ENCODE data around the gene FHIT.

FHIT gene

DNA sequence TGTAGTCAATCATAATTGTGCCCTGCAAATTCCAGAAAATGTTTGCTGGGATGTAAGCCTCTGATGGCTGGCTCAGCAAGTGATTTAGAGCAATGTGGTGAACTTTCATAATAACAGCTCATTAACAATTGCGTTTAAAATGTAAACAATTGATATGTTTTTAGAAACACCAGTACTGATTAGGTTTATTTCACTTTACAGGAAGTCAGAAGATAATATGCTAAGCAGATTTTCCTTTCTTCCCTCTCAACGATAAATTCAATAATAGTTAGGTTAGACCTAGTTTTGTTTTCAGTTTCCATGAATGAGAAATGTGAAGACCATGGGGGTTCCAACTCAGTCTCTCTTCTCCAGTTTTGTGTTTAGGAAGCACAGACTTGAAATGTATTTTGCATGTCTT lies 71.0 kb downstream of the FHIT start:
- no peak overlapping the region for H3K4me3 ChIP-seq (ENCODE audit: low read length)
- no peak for DNase-seq (ENCODE audit: low read depth, low spot score)

DNA sequence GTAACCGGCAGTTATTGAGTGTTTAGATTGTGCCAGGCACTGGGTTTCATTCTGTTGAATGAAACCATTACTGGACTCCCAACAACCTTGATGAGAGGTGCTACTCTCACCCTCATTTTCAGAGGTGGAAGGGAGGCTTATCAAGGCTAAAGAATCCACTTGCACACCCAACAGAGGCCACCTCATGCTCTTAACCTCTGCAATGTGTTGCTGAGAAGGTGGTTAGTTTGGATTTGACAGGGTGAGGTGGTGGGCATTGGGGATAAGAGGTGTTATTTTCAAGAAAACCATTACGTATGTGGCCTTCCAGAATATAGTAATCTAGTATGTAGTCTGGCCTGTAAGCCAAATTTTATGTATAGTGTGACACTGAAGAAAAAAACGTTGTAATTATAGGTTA lies 73.1 kb downstream of the FHIT start:
- no peak for DNase-seq (ENCODE audit: low read depth, low spot score)
- H3K4me3 ChIP-seq (ENCODE audit: low read length), result no peak overlapping the region

DNA sequence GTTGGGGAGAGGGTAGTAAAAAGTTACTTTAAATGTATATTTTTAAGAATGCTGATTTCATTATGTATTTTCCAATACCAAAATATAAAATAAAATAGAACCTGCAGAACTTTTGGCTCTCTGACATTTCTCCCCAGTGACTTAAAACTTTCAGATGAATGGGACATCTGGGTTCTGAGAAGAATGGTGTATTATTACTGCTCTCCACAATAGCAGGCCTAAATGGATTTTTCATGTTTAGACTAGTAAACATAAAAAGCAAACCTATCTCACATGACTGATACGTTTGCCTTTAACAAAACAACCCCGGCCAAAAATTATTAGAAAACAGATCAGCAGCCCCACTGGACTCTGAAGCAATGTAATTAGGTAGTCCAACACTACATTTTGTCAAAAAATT lies 73.8 kb downstream of the FHIT start:
- H3K4me3 ChIP-seq (ENCODE audit: low read length), result no peak overlapping the region

DNA sequence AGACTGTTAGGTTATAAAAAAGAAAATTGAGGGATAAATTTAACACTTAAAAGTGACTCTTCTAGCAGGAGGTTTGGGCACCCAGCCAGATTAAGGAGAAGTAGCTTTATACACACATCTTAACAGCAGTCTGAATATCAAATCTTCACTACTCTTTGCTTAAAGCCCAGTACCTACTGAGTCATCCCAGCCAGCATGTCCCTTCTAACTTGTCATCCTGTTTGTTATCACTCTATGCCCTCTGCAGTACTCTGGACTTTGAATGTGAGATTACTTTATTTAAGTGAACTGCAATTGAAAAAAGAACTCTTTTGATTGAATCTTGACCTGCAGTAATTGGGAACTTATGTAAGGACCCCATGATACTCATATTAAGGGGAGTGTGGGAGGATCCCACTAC lies 77.6 kb downstream of the FHIT start:
- DNase-seq (ENCODE audit: low read depth, low spot score), result no peak
- no peak overlapping the region for H3K4me3 ChIP-seq (ENCODE audit: low read length)

More for the DNA sequence above, 73.8 kb downstream of the FHIT start:
- no peak for DNase-seq (ENCODE audit: low read depth, low spot score)

GRCh38 chr3:61172684-61173083 lies 78.6 kb downstream of the FHIT start:
- no peak for DNase-seq (ENCODE audit: low read depth, low spot score)
- H3K4me3 ChIP-seq (ENCODE audit: low read length), result no peak overlapping the region

GRCh38 chr3:61172203-61172602 lies 79.0 kb downstream of the FHIT start:
- H3K4me3 ChIP-seq (ENCODE audit: low read length), result no peak overlapping the region
- no peak for DNase-seq (ENCODE audit: low read depth, low spot score)

DNA sequence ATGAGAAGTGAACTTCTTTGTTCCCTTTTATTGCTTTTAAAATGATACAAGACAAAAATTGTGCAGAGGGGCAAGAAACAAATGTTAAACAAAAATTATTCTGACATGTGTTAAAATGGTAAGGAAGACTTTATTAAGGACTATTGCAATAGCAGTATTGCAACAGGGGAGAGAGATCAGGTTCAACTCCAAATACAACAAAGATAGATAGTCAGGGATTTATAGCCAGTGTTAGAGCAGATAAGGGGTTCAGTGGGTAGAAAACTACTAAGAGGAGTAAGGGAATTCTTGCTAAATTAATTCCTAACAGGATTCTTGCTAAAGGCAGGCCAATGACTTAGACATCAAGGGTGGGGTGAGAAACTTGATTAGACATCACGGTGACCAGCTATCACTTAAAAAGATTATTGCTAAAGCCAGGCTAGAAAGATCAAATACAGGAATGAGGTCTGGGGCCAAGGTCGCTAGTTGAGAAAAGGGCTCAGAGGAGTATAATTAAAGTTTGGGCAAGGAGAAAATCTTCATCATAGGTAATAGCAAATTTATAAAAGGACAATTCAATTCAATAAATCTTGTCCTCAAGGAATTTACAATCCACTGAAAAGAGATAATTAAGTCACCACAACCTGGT lies 81.5 kb downstream of the FHIT start:
- no peak for DNase-seq (ENCODE audit: low read depth, low spot score)
- H3K4me3 ChIP-seq (ENCODE audit: low read length), result no peak overlapping the region

GRCh38 chr3:61168286-61168685 lies 83.0 kb downstream of the FHIT start:
- no peak for DNase-seq (ENCODE audit: low read depth, low spot score)
- no peak overlapping the region for H3K4me3 ChIP-seq (ENCODE audit: low read length)

DNA sequence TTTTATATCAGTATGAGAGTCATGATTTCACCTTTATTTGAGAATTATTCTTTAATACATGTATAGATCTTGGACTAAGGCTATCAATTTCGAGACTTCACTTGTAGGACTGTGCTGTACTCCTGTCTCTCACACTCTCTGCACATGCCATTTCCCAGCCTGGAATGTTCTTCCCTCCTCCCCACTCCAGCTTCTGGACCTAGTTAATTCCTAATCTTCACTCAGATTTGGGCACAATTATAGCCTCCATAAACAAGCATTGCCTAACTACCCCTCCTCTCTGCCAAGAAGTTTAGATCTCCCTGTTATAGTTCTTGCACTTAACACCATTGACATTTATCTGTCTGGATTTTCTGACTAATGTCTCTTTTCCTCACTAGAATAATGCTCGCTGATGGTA lies 88.3 kb downstream of the FHIT start:
- no peak for DNase-seq (ENCODE audit: low read depth, low spot score)
- no peak overlapping the region for H3K4me3 ChIP-seq (ENCODE audit: low read length)

GRCh38 chr3:61158667-61159066 lies 92.6 kb downstream of the FHIT start:
- DNase-seq (ENCODE audit: low read depth, low spot score), result no peak
- H3K4me3 ChIP-seq (ENCODE audit: low read length), result no peak overlapping the region

DNA sequence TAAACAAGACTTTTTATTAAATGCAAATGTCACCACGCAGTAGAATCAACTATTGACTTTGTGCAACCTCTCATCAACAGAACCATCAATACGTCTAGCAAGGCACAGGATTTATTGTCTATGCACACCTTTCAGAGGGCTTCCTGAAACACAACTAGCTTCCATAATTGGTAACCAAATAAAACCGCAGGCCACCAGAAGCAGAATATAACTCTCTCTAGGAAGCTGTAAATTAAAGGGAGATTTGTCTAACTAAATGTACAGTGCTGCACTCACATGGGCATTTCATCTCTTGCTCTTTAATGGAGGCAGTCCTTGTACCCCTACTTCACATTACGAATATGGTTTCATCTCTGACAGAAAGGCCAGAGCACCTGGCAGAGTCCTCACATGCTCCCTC lies 93.0 kb downstream of the FHIT start:
- no peak for DNase-seq (ENCODE audit: low read depth, low spot score)
- no peak overlapping the region for H3K4me3 ChIP-seq (ENCODE audit: low read length)

- H3K4me3 ChIP-seq (ENCODE audit: low read length), result no peak overlapping the region
- DNase-seq (ENCODE audit: low read depth, low spot score), result no peak
Observed at GRCh38 chr3:61157414-61157813, 93.8 kb downstream of the FHIT start.

DNA sequence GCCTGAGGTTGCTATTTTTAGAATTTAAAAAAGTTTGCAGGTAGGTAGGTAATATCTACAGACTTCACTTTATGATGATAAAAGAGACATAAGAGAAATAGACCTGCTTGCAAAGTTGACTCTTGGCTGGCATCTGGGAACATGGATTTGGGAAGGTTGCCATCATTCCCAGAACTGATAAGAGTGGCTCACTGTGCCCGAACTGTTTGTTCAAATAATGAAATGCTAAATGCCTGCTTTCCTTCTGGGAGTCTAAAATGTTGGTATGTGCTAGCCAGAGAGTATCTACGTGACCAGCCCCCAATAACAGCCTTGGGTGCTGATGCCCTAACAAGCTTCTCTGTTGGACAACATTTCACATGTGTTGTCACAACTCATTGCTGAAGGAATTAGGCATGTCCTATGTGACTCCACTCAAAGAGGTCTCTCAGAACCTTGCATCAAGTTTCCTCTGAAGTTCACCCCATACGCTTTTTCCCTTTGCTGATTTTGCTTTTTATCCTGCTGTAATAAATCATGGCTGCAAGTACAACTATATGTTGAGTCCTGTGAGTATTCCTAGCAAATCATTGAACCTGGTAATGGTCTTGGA lies 95.5 kb downstream of the FHIT start:
- H3K4me3 ChIP-seq (ENCODE audit: low read length), result no peak overlapping the region
- no peak for DNase-seq (ENCODE audit: low read depth, low spot score)

GRCh38 chr3:61154457-61155198 lies 96.6 kb downstream of the FHIT start:
- no peak for DNase-seq (ENCODE audit: low read depth, low spot score)
- no peak overlapping the region for H3K4me3 ChIP-seq (ENCODE audit: low read length)

GRCh38 chr3:61152071-61152470 lies 99.2 kb downstream of the FHIT start:
- DNase-seq (ENCODE audit: low read depth, low spot score), result no peak
- no peak overlapping the region for H3K4me3 ChIP-seq (ENCODE audit: low read length)

- no peak for DNase-seq (ENCODE audit: low read depth, low spot score)
- no peak overlapping the region for H3K4me3 ChIP-seq (ENCODE audit: low read length)
Observed at GRCh38 chr3:61149236-61149635, 102.0 kb downstream of the FHIT start.

DNA sequence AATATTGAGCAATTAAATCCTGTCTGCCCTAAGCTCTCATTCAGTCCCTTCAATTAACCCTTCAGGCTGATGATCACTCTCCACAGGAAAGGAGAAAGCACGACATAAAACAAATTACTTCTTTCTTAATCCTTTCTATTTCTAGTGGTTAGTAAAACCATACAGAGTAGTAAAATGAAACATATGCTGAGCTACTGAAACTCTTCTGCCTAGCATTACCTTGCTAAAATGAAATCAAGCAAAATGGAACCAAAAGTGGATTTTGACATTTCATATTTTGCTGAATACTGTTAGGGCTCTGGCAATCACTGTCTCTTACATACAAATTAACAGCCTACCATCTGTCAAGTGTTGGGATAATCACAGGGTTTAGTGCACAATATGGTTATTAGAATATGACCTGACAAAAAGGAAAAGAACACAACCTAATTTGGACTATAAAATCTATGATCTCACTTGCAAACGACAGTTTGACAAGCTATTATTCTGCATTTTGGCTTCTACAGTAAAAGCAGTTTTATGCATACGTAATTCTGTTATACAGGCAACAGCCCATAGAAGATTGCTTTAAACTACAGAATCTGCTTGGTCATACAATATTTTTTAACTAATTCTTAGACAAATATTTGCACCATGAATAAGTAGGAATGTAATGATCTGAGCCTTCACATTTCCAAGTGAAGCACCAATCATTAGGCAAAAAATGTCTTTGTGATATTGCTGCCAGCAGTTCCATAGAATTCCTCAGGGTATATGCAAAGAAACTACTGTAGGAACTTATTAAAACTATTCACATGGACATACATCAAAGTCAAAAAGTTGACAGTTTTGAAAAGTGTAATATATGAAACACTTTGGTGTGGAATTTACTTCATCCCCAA lies 105.0 kb downstream of the FHIT start:
- no peak overlapping the region for H3K4me3 ChIP-seq (ENCODE audit: low read length)
- DNase-seq (ENCODE audit: low read depth, low spot score), result no peak

DNA sequence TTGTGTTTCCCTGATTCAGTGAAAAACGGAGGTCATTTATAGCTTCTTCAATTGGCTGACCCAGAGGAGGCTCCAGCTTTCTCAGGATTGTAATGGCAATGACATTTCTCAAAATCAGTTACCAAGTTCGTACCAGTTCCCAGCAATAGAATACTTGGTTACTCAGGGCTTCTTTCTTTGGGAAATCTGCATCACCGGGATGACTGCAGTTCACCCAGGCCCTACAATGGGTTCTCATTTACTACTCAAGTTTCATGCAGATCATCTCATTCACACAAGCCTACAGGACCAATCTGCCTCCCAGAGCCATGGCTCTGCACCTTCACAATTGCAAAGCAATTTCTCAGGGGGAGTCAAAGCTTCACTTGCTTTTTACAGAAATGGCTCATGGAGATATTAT lies 109.6 kb downstream of the FHIT start:
- no peak overlapping the region for H3K4me3 ChIP-seq (ENCODE audit: low read length)
- DNase-seq (ENCODE audit: low read depth, low spot score), result no peak

GRCh38 chr3:61141227-61141626 lies 110.0 kb downstream of the FHIT start:
- no peak overlapping the region for H3K4me3 ChIP-seq (ENCODE audit: low read length)
- no peak for DNase-seq (ENCODE audit: low read depth, low spot score)

DNA sequence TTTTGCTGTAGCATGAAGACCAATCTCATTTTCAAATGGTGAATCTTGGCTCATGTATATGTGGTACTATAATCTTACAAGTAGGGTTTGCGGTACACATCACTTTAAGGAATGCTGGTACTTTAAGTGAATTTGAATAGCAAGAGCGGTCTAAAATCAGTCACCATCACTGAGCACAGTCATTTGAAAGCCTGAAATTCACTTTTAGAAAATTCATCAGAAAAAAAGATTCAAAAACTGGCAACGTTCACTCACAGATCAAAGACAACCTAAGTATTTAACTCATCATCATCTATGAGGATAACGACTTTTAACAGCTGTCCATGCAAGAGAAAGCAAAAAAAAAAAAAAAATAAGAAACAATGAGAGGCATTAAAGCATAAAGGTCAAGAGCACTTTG lies 111.6 kb downstream of the FHIT start:
- no peak overlapping the region for H3K4me3 ChIP-seq (ENCODE audit: low read length)
- no peak for DNase-seq (ENCODE audit: low read depth, low spot score)
